HG03196 (cell line): ENCODE data around the gene TFCP2.
"Not testable (repeated sequence)": the region's sequence is repeated elsewhere in the genome, so short reads cannot be mapped to it uniquely, and the experiment has no call there.

Experiments
- ATAC-seq: cut with Tn5 transposase; IDR thresholded peaks from one replicate; pipeline ENCODE4 v1.9.1; 2021; ENCODE audit not compliant: unreplicated experiment

Gene TFCP2

DNA sequence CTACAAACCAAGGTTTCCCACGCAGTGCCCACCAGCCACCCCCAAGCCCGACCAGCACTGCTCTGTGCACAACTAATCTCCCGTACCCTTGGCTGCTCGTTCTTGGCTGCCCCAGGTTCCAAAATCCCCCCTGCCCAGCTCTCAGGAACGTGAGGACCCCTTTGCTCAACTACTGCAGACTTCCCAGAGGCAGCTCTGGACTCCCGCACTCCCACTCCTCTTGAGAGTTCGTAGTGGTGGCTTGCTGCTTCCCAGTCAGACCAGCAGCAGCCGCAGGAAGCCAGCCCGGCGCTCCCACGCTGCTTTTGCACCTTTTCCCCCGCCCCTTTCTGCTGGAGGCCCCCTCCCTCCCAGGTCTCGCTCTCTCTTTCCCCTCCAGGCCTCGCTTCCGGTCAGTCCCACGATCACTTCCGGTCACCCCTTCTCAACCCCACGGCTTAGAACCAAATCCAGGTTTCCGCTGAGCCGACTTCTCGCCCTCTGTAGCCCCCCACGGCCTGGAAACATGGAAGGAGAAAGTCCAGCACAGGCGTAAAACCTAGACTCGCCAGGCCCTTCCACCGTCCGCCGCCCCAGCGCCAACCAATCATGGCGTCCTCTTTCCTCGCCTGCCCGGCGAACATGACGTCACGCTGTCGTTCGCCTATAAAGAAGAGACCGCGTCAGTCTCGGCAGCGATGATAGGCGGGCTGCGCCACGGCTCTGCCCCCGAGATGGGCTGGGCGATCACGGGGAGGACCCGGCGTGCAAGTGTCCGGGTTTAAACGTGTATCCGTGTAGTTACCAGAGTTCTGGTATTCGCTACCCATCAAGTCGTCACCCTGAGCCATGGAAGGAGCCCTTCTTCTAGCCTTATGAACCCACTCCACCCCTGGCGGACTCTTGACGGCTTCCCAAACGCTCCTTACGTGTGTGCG, at the start of gene TFCP2:
Gene TFCP2 (minus strand): TSS at position 621 of the 917 bp plus-strand sequence. CDS start 713 bp downstream, outside the sequence.
- ATAC-seq = peak; percentile 81

- no peak for ATAC-seq
Observed at GRCh38 chr12:51222461-51222860, 49.5 kb upstream of the TFCP2 start.

DNA sequence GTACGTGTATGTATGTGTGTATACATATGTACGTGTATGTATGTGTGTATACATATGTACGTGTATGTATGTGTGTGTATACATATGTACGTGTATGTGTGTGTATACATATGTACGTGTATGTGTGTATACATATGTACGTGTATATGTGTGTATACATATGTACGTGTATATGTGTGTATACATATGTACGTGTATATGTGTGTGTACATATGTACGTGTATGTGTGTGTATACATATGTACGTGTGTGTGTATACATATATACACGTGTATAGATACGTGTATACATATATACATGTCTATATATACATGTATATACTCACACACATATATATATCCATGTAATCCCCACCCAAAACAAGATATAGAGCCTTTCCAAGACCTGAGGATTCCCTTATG, 46.9 kb upstream of the TFCP2 start:
- not testable (repeated sequence) for ATAC-seq

DNA sequence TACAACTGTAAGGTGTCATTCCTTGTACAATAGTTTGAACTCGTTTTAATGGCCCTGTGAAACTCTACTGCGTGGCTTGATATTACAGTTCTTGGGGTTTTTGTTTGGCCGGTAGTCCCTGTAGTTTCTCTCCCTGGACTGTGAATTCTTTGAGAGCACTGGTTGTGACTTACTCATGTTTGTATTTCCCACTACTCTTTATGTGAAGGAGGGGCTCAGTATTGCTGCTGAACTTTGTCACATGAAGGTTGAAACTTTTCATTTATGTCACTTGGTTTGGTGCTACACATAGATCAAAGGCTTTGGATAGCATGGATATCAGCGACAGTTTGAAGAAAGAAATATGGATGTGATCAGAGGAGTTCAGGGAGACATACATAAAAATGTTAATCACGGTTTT, 46.4 kb upstream of the TFCP2 start:
- ATAC-seq = no peak

DNA sequence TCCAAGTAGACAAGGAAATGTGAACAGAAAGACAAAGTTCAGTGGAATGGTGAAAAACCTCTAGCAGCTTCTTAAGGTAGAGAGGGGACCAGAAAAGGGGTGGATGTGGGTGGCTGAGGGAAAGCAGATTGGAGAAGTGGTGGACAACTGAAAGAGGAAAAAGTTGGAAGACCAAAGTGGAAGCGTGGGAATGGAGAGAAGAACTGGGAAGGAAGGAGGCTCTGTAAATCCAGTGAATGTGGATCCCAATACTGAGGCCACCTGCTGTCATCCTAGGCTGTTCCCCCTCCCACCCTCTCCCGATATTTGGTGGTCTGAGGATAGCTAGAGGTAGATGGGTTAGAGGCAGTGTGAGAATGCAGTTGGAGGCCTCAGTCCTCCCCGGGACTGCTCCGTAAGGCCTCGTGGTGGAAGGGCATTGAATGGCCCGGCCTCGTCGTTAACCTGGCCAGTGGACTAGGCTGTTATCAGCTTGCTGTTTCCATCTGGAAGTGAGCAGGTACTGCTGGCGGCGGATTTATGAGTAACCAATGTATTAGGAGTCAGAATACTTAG, 45.7 kb upstream of the TFCP2 start:
- ATAC-seq = no peak

DNA sequence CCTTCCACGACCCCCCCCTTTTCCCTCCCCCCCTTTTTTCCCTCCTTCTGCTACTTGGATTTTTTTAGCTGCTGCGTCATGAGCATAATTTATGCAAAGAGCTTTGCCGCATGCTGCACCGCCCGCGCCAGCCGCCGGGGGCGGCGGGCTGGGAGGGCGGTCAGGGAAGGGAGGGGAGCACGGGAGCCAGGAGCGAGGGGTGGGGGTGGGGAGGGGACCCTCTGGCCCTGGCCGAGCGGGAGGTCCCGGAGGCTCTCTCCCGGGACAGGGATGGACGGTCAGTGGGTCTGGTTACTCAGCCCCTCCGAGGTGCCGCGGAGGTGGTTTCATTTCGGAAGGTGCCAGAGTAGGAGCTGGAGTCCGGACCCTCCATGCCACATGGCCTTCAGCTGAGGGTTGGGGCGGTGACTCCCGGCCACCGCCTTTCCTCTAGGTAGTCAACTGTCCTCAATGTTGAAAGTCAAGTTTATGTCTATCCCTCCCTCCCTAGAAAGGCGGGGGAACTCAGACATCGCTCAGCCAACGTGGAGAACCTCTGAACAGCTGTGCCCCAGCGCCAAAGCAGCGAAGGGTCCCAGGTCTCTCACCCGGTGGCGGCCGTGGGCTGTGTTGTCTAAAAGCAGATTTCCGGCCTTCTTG, 45.2 kb upstream of the TFCP2 start, which contains the start of gene POU6F1:
Gene POU6F1 (minus strand): TSS at position 95 of the 639 bp plus-strand sequence. CDS start 11,226 bp downstream, outside the sequence.
- ATAC-seq = peak; percentile 60

- ATAC-seq = no peak
Observed at GRCh38 chr12:51217133-51217967, 44.4 kb upstream of the TFCP2 start.

- ATAC-seq = no peak
Observed at GRCh38 chr12:51216642-51217041, 43.7 kb upstream of the TFCP2 start.

- no peak for ATAC-seq
Observed at GRCh38 chr12:51214895-51215294, 42.0 kb upstream of the TFCP2 start.

- no peak for ATAC-seq
Observed at GRCh38 chr12:51210690-51211395, 37.9 kb upstream of the TFCP2 start.

DNA sequence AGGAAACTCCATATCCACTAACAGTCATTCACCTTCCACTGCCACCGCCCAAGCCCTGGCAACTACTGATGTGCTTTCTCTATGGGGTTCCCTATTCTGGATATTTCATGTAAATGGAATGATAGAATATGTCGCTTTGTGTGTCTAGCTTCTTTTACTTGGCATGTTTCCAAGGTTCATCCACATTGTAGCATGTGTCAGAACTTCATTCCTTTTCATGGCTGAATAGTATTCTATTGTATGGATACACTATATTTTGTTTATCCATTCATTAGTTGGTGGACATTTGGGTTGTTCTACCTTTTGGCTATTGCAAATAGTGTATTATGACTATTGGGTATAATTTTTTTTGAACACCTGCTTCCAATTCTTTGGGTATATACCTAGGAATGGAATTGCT, 36.3 kb upstream of the TFCP2 start:
- ATAC-seq = no peak

- ATAC-seq = no peak
Observed at GRCh38 chr12:51208016-51208660, 35.2 kb upstream of the TFCP2 start.

DNA sequence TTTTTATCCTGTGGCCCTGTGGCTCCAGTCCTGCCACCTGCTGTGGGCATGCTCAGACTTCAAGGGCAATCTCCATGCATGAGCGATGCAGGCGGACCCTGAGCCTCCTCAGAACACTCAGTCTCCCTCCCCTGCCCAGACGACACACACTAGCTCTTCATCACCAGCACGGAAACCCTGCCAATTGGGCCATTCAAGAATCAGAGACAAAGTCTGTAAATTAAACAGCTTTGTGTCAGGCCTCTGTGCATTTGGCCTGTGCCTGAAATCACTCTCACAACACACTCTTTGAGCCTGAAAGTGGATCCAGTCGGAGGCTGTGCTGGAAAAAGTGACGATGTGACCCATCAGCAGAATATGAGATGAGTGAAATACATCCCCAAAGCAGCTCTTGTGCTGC, 32.4 kb upstream of the TFCP2 start:
- no peak for ATAC-seq

DNA sequence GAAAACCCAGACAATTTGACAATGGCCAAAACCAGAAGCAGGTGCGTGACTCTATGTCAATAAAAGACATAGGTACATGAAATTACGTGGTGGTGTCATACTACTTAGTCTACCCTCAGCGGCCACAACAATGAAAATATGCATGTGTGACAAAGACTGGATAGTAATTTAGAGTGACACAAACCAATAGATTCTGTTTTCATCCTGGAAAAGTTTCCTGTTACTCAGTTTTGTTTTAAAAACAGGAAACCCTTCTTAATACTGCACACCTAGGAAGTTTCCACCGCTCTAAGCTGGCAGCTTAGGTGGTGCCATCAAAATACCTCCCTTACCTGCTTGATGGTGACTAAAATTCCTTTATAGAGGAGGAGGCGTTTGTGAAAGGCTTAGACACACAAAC, 29.8 kb upstream of the TFCP2 start:
- no peak for ATAC-seq

DNA sequence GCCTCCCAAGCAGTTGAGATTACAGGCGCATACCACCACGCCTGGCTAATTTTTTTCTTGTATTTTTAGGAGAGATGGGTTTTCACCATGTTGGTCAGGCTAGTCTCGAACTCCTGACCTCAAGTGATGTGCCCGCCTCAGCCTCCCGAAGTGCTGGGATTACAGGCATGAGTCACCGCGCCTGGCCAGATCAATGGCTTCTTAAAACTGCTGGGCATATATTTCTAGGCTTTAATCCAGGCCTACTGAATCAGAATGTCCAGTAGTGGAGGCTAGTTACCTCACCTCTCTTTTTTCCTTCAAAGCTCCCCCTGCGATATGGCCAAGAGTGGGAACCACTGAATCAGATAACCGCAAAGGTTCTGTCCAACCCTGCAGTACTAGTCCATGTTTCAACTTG, 27.9 kb upstream of the TFCP2 start:
- no peak for ATAC-seq

DNA sequence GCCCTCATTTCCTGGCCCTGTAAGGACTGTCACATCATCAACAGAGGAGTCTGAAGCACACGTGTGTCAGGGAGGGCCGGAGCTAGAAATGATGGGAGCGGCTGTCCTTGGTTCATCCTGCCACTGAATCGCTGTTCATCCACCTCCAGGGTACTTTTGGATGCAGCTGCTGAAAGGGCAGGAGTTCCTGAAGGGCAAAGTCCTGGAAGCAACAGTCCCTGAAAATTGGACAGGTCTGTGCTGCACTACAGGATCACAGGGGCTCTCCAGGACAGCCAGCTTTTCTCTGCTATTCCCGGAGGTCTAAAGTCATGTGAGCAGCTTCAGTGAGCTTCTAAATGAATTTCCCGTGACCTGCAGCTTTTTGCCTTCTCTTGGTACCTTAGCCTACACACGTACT, 27.2 kb upstream of the TFCP2 start:
- ATAC-seq = no peak

DNA sequence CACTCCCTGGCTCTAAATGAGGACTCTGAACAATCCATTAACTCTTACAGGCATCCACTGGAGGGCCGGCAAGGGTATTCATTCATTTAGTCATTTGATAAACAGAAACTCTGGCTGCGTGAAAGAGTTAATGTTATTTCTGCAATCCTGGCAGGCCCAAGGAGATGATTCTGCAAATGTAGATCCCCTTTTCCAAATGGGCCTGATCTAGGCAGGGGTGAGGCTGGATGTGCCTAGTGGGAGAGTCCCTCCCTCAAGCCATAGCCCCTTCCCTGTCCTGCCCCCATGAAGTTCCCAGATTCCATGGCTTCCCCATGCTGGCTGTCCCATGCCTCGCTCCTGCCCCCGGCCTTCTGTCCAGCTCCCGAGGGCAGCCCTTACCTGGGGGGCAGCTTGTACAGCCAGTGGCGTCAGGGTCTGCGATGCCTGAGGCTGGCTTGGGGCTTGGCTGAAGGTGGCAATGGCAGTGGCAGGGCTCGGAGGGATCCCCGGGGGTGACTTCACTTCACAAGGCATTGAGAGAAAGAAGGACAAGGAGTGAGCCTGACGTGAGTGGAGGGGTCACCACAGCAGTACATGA, 26.5 kb upstream of the TFCP2 start:
- no peak for ATAC-seq

- no peak for ATAC-seq
Observed at GRCh38 chr12:51198568-51199365, 25.8 kb upstream of the TFCP2 start.
